ENCODE data around the gene PAPLN. TPM values are rescaled to one million over a fixed set of nuclear protein-coding genes. Genes with fewer than 3 reads are reported as not detected.
A peak's percentile ranks its signal among the peaks of the same experiment; 100 is the strongest.

PAPLN gene
- total and polyA plus RNA-seq, 4 donors: 0.68 to 2.8 (median 1.3) TPM

DNA sequence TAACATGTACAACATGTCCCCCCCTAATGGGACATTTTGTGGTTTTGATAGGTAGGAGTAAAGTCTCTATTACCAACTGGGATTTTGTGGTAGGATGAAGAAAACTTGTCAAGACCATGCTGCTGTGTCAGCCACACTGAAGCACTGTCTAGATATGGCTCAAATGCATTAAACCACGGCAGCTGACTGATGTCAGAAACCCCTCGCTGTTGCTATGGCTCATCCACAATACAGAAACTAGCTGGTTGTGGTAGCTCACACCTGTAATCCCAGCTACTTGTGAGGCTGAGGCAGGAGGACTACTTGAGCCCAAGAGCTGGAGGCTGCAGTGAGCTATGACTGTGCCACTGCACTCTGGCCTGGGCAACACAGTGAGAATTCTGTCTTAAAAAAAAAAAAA, 40.1 kb downstream of the PAPLN start:
- no peak for TF ChIP-seq HNF4A (conservative IDR thresholded peaks at IDR 0.05)
- no peak for TF ChIP-seq CTCF (IDR thresholded peaks at IDR 0.05; ENCODE audit: low read depth, low read length, missing input control)
- H3K9ac ChIP-seq (ENCODE audit: low read depth in 1 of 2, low read length in 2 of 2): no peak overlapping the region
- H3K27me3 ChIP-seq (ENCODE audit: control insufficient read depth in 4 of 4, insufficient read depth in 4 of 4, low read length in 3 of 4): no peaks in the 10 kb centered on the region
- DNase-seq (ENCODE audit: low spot score): no peak
- no peaks in the 10 kb centered on the region for H3K9me3 ChIP-seq (ENCODE audit: control insufficient read depth in 4 of 4, low read length in 3 of 4)
- H3K27ac ChIP-seq (ENCODE audit: low read depth in 1 of 2, low read length in 2 of 2): no peak overlapping the region
- H3K4me1 ChIP-seq (ENCODE audit: control insufficient read depth in 4 of 4, insufficient read depth in 4 of 4, low read length in 3 of 4): no peaks in the 10 kb centered on the region
- H3K4me3 ChIP-seq (ENCODE audit: low read depth in 1 of 3, low read length in 3 of 3): no peak overlapping the region
- H3K36me3 ChIP-seq (ENCODE audit: control insufficient read depth in 4 of 4, insufficient read depth in 3 of 4, low read depth in 1 of 4, low read length in 3 of 4): peaks cover 14 to 59% (median 48%) of the 10 kb centered on the region in 4 donors
- 96% methylated on average over 2 of the region's 2 CpGs for WGBS

DNA sequence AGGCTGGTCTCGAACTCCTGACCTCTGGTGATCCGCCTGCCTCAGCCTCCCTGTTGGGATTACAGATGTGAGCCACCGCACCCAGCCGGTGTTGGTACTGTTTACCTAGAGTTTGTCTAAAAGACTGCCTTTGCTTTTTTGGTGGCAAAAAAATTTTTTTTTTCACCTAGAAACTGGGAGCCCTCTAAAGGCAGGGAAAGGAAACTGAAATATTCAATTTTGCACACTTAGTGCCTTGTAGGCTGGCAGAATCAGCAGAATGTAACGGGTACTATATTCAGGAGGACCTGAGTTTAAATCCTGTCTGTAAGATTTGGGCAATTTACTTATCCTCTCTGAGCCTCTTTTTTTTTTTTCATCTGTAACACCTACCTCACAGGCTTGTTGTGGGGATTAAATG, 43.6 kb downstream of the PAPLN start:
- Histone ChIP-seq H3K9ac (ENCODE audit: low read depth in 1 of 2, low read length in 2 of 2) (no peak overlapping the region), H3K36me3 (ENCODE audit: control insufficient read depth in 4 of 4, insufficient read depth in 3 of 4, low read depth in 1 of 4, low read length in 3 of 4) (peaks cover 14 to 67% (median 52%) of the 10 kb centered on the region in 4 donors), H3K4me1 (ENCODE audit: control insufficient read depth in 4 of 4, insufficient read depth in 4 of 4, low read length in 3 of 4) (no peaks in the 10 kb centered on the region), H3K9me3 (ENCODE audit: control insufficient read depth in 4 of 4, low read length in 3 of 4) (no peaks in the 10 kb centered on the region), H3K27ac (ENCODE audit: low read depth in 1 of 2, low read length in 2 of 2) (no peak overlapping the region), H3K27me3 (ENCODE audit: control insufficient read depth in 4 of 4, insufficient read depth in 4 of 4, low read length in 3 of 4) (no peaks in the 10 kb centered on the region), H3K4me3 (ENCODE audit: low read depth in 1 of 3, low read length in 3 of 3) (no peak overlapping the region)
- 98% methylated on average over 5 of the region's 5 CpGs for WGBS
- DNase-seq (ENCODE audit: low spot score): no peak
- TF ChIP-seq EGR1 (IDR thresholded peaks at IDR 0.05; ENCODE audit: low read depth in 2 of 2): no peak

- H3K36me3 ChIP-seq (ENCODE audit: control insufficient read depth in 4 of 4, insufficient read depth in 3 of 4, low read depth in 1 of 4, low read length in 3 of 4): peaks cover 5 to 60% (median 45%) of the 10 kb centered on the region in 4 donors
- no peak overlapping the region for H3K27ac ChIP-seq (ENCODE audit: low read depth in 1 of 2, low read length in 2 of 2)
- no peaks in the 10 kb centered on the region for H3K4me1 ChIP-seq (ENCODE audit: control insufficient read depth in 4 of 4, insufficient read depth in 4 of 4, low read length in 3 of 4)
- no peak overlapping the region for H3K9ac ChIP-seq (ENCODE audit: low read depth in 1 of 2, low read length in 2 of 2)
- WGBS: 80% methylated on average over 12 of the region's 12 CpGs
- TF ChIP-seq FOXA1 (IDR thresholded peaks at IDR 0.05) (no peak), RAD21 (IDR thresholded peaks at IDR 0.05) (peak; percentile 25 to 29)
- H3K27me3 ChIP-seq (ENCODE audit: control insufficient read depth in 4 of 4, insufficient read depth in 4 of 4, low read length in 3 of 4): no peaks in the 10 kb centered on the region
- DNase-seq (ENCODE audit: low spot score): no peak
- no peak overlapping the region for H3K4me3 ChIP-seq (ENCODE audit: low read depth in 1 of 3, low read length in 3 of 3)
- no peaks in the 10 kb centered on the region for H3K9me3 ChIP-seq (ENCODE audit: control insufficient read depth in 4 of 4, low read length in 3 of 4)
Observed at GRCh38 chr14:73283608-73284379, 46.5 kb downstream of the PAPLN start.

DNA sequence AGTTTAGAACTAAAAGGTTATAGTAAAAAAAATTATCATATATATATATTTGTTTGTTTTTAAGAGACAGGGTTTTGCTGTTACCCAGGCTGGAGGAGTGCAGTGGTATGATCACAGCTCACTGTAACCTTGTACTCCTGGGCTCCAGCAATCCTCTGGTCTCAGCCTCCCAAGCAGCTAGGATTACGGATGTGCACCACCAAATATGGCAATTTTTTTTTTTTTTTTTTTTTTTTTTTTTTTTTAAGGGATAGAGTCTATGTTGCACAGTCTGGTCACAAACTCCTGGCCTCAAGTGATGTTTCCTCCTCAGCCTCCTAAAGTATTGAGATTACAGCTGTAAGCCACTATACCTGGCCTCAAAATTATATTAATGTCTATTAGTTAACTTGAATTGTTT, 48.7 kb downstream of the PAPLN start:
- H3K36me3 ChIP-seq (ENCODE audit: control insufficient read depth in 4 of 4, insufficient read depth in 3 of 4, low read depth in 1 of 4, low read length in 3 of 4): peaks cover 5 to 57% (median 37%) of the 10 kb centered on the region in 4 donors
- no peak overlapping the region for H3K27ac ChIP-seq (ENCODE audit: low read depth in 1 of 2, low read length in 2 of 2)
- no peak for DNase-seq (ENCODE audit: low spot score)
- no peak overlapping the region for H3K9ac ChIP-seq (ENCODE audit: low read depth in 1 of 2, low read length in 2 of 2)
- WGBS: 100% methylated on average over 1 of the region's 1 CpG
- H3K9me3 ChIP-seq (ENCODE audit: control insufficient read depth in 4 of 4, low read length in 3 of 4): no peaks in the 10 kb centered on the region
- no peaks in the 10 kb centered on the region for H3K27me3 ChIP-seq (ENCODE audit: control insufficient read depth in 4 of 4, insufficient read depth in 4 of 4, low read length in 3 of 4)
- H3K4me1 ChIP-seq (ENCODE audit: control insufficient read depth in 4 of 4, insufficient read depth in 4 of 4, low read length in 3 of 4): no peaks in the 10 kb centered on the region
- no peak overlapping the region for H3K4me3 ChIP-seq (ENCODE audit: low read depth in 1 of 3, low read length in 3 of 3)
- no peak for TF ChIP-seq REST (IDR thresholded peaks at IDR 0.05)
- no peak for TF ChIP-seq FOXA2 (IDR thresholded peaks at IDR 0.05)
- TF ChIP-seq CTCF (IDR thresholded peaks at IDR 0.05; ENCODE audit: low read depth, low read length, missing input control): no peak
- no peak for TF ChIP-seq TAF1 (conservative IDR thresholded peaks at IDR 0.05)
- no peak for TF ChIP-seq RXRA (IDR thresholded peaks at IDR 0.05)
- TF ChIP-seq JUND (IDR thresholded peaks at IDR 0.05): no peak
- TF ChIP-seq HNF4G (IDR thresholded peaks at IDR 0.05): no peak
- TF ChIP-seq ZBTB33 (IDR thresholded peaks at IDR 0.05): no peak

Data from liver (tissue), 9 donors.